WTC11 (cell line): ENCODE results near the gene OPTC. TPM values are rescaled to one million over a fixed set of nuclear protein-coding genes. Genes with fewer than 3 reads are reported as not detected.

Experiments used
- ATAC-seq: fragments of 200-7000 bp; cut with Tn5 transposase; 2 replicates; pipeline ENCODE4 v1.10.0; 2021; ENCODE audit warnings: mild to moderate bottlenecking, moderate library complexity
- CTCF ChIA-PET: fragments of 300-600 bp; sonication (Branson Sonifier 250); formaldehyde crosslinking; loops from one replicate; lab custom pipeline; 2021; ENCODE audit warnings: antibody characterized with exemption; lab: Charles Lee
- POLR2A ChIA-PET: fragments of 350-600 bp; sonication (Branson Sonifier 250); formaldehyde crosslinking; loops from one replicate; lab custom pipeline; 2021; ENCODE audit warnings: antibody characterized with exemption; lab: Charles Lee
- DNase-seq: peaks from one replicate; pipeline ENCODE4 v3.0.0; 2021; ENCODE audit warnings: low spot score
- H3K27ac Mint-ChIP-seq: 2 replicates; pipeline ENCODE4 v1.8.0; 2021; ENCODE audit warnings: mixed read lengths
- H3K27me3 Mint-ChIP-seq: 2 replicates; pipeline ENCODE4 v1.8.0; 2021; ENCODE audit warnings: low read depth, mild to moderate bottlenecking, moderate library complexity, mixed read lengths
- H3K36me3 Mint-ChIP-seq: 2 replicates; pipeline ENCODE4 v1.8.0; 2021; ENCODE audit warnings: mixed read lengths
- H3K4me1 Mint-ChIP-seq: 2 replicates; pipeline ENCODE4 v1.8.0; 2022; ENCODE audit warnings: mixed read lengths
- H3K4me3 Mint-ChIP-seq: 2 replicates; pipeline ENCODE4 v1.8.0; 2021; ENCODE audit warnings: mild to moderate bottlenecking, moderate library complexity, mixed read lengths
- H3K9me3 Mint-ChIP-seq: 2 replicates; pipeline ENCODE4 v1.8.0; 2021; ENCODE audit warnings: mixed read lengths
- EMX1 ChIP-seq: fragments of 250-450 bp; sonication (Bioruptor Pico); IDR thresholded peaks from 2 replicates; pipeline ENCODE4 v1.8.0; 2021; ENCODE audit warnings: mild to moderate bottlenecking
- FOXJ3 ChIP-seq: sonication (generic); formaldehyde crosslinking; IDR thresholded peaks from 2 replicates; pipeline ENCODE4 v1.9.0; 2021; ENCODE audit warnings: missing genetic modification reagents, mild to moderate bottlenecking, borderline replicate concordance
- GTF2I ChIP-seq: fragments of 250-450 bp; sonication (Bioruptor Pico); conservative IDR thresholded peaks from 2 replicates; pipeline ENCODE4 v1.4.0; 2021; ENCODE audit warnings: mild to moderate bottlenecking
- JUN ChIP-seq: sonication (generic); formaldehyde crosslinking; IDR thresholded peaks from 2 replicates; pipeline ENCODE4 v1.8.0; 2023; ENCODE audit warnings: mild to moderate bottlenecking, missing genetic modification reagents
- KAT7 ChIP-seq: sonication (generic); formaldehyde crosslinking; IDR thresholded peaks from 2 replicates; pipeline ENCODE4 v1.8.1; 2023; ENCODE audit warnings: missing genetic modification reagents, mild to moderate bottlenecking, borderline replicate concordance
- NR1H2 ChIP-seq: sonication (generic); formaldehyde crosslinking; IDR thresholded peaks from 2 replicates; pipeline ENCODE4 v1.9.0; 2021; ENCODE audit warnings: mild to moderate bottlenecking, moderate library complexity, missing genetic modification reagents
- NR2C2 ChIP-seq: sonication (generic); formaldehyde crosslinking; IDR thresholded peaks from 2 replicates; pipeline ENCODE4 v1.8.0; 2022; ENCODE audit warnings: mild to moderate bottlenecking, missing genetic modification reagents
- SMAD3 ChIP-seq: sonication (generic); formaldehyde crosslinking; IDR thresholded peaks from 2 replicates; pipeline ENCODE4 v1.8.0; 2022; ENCODE audit warnings: missing genetic modification reagents, mild to moderate bottlenecking, borderline replicate concordance
- TEAD1 ChIP-seq: sonication (generic); formaldehyde crosslinking; IDR thresholded peaks from 2 replicates; pipeline ENCODE4 v1.8.0; 2022; ENCODE audit warnings: mild to moderate bottlenecking, missing genetic modification reagents
- TEAD4 ChIP-seq: sonication (generic); formaldehyde crosslinking; IDR thresholded peaks from 2 replicates; pipeline ENCODE4 v1.8.0; 2022; ENCODE audit warnings: mild to moderate bottlenecking, missing genetic modification reagents
- ZBTB21 ChIP-seq: sonication (generic); formaldehyde crosslinking; IDR thresholded peaks from 2 replicates; pipeline ENCODE4 v1.8.1; 2023; ENCODE audit warnings: mild to moderate bottlenecking, missing genetic modification reagents, borderline replicate concordance
- ZNF121 ChIP-seq: sonication (generic); formaldehyde crosslinking; IDR thresholded peaks from 2 replicates; pipeline ENCODE4 v1.8.0; 2023; ENCODE audit warnings: missing genetic modification reagents
- ZNF138 ChIP-seq: sonication (generic); formaldehyde crosslinking; conservative IDR thresholded peaks from 2 replicates; pipeline ENCODE4 v1.8.1; 2022; ENCODE audit warnings: mild to moderate bottlenecking, moderate library complexity, missing genetic modification reagents
- ZNF671 ChIP-seq: fragments of 250-450 bp; sonication (Bioruptor Pico); IDR thresholded peaks from 2 replicates; pipeline ENCODE4 v1.8.0; 2021; ENCODE audit warnings: mild to moderate bottlenecking
- total RNA-seq: library from RNA; stranded (reverse); gene quantifications from 3 replicates; pipeline ENCODE4 v1.2.3, GENCODE V29; 2021
- TF ChIP-seq, protein P1 (sequence below): sonication (generic); formaldehyde crosslinking; conservative IDR thresholded peaks from 2 replicates; pipeline ENCODE4 v1.8.1; 2023; ENCODE audit warnings: mild to moderate bottlenecking, low read depth, missing genetic modification reagents, moderate library complexity
- TF ChIP-seq, protein P2 (sequence below): sonication (generic); formaldehyde crosslinking; IDR thresholded peaks from 2 replicates; pipeline ENCODE4 v1.8.0; 2022; ENCODE audit warnings: mild to moderate bottlenecking, missing genetic modification reagents
- TF ChIP-seq, protein P3 (sequence below): fragments of 250-450 bp; sonication (Bioruptor Pico); IDR thresholded peaks from 2 replicates; pipeline ENCODE4 v1.9.0; 2021; ENCODE audit warnings: mild to moderate bottlenecking, borderline replicate concordance
- TF ChIP-seq, protein P4 (sequence below): fragments of 250-450 bp; sonication (Bioruptor Pico); IDR thresholded peaks from 2 replicates; pipeline ENCODE4 v1.9.0; 2021; ENCODE audit warnings: mild to moderate bottlenecking
- TF ChIP-seq, protein P5 (sequence below): sonication (generic); formaldehyde crosslinking; IDR thresholded peaks from 2 replicates; pipeline ENCODE4 v1.8.1; 2022; ENCODE audit warnings: mild to moderate bottlenecking, moderate library complexity, missing genetic modification reagents
- TF ChIP-seq, protein P6 (sequence below): sonication (generic); formaldehyde crosslinking; IDR thresholded peaks from 2 replicates; pipeline ENCODE4 v1.8.0; 2023; ENCODE audit warnings: missing genetic modification reagents

OPTC gene
- total RNA-seq, 1 experiment from 2014 or later, result 0.55 TPM

DNA sequence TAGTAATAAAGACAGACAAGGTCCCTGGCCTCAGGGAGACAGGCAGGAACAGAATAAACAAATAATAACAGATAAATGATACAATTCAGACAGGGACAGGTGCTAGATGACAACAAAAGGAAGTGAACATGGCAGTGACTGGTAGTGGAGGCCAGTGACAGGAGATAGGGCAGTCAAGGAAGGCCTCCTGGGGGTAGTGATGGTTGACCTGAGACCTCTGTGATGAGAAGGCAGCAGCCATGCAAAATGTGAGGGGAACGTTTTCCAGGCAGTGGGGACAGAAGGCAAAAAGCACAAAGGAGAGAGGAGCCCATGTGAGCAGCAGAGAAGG lies 18.5 kb downstream of the OPTC start:
- no peaks in the 10 kb centered on the region for H3K9me3 Mint-ChIP-seq
- H3K27me3 Mint-ChIP-seq, result peaks cover 58% of the 10 kb centered on the region
- ATAC-seq (no peak), DNase-seq (no peak)
- CTCF ChIA-PET, result interaction anchor here (0.9 to 3.0 kb wide), 3 partner anchors 8 to 245 kb away, joined by 3 to 14 read pairs (median 9); no protein-coding TSS in a partner anchor
- H3K4me1 Mint-ChIP-seq, result peaks cover 65% of the 10 kb centered on the region
- TF ChIP-seq FOXJ3 (CRISPR knock-in tag), result no peak
- TF ChIP-seq, protein P1, sequence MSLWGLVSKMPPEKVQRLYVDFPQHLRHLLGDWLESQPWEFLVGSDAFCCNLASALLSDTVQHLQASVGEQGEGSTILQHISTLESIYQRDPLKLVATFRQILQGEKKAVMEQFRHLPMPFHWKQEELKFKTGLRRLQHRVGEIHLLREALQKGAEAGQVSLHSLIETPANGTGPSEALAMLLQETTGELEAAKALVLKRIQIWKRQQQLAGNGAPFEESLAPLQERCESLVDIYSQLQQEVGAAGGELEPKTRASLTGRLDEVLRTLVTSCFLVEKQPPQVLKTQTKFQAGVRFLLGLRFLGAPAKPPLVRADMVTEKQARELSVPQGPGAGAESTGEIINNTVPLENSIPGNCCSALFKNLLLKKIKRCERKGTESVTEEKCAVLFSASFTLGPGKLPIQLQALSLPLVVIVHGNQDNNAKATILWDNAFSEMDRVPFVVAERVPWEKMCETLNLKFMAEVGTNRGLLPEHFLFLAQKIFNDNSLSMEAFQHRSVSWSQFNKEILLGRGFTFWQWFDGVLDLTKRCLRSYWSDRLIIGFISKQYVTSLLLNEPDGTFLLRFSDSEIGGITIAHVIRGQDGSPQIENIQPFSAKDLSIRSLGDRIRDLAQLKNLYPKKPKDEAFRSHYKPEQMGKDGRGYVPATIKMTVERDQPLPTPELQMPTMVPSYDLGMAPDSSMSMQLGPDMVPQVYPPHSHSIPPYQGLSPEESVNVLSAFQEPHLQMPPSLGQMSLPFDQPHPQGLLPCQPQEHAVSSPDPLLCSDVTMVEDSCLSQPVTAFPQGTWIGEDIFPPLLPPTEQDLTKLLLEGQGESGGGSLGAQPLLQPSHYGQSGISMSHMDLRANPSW (CRISPR knock-in tag), result no peak
- TF ChIP-seq, protein P2, sequence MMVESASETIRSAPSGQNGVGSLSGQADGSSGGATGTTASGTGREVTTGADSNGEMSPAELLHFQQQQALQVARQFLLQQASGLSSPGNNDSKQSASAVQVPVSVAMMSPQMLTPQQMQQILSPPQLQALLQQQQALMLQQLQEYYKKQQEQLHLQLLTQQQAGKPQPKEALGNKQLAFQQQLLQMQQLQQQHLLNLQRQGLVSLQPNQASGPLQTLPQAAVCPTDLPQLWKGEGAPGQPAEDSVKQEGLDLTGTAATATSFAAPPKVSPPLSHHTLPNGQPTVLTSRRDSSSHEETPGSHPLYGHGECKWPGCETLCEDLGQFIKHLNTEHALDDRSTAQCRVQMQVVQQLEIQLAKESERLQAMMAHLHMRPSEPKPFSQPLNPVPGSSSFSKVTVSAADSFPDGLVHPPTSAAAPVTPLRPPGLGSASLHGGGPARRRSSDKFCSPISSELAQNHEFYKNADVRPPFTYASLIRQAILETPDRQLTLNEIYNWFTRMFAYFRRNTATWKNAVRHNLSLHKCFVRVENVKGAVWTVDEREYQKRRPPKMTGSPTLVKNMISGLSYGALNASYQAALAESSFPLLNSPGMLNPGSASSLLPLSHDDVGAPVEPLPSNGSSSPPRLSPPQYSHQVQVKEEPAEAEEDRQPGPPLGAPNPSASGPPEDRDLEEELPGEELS (CRISPR knock-in tag), result no peak
- no peak overlapping the region for H3K27ac Mint-ChIP-seq
- POLR2A ChIA-PET, result no interaction called here
- H3K4me3 Mint-ChIP-seq, result no peak overlapping the region
- H3K36me3 Mint-ChIP-seq, result no peaks in the 10 kb centered on the region

DNA sequence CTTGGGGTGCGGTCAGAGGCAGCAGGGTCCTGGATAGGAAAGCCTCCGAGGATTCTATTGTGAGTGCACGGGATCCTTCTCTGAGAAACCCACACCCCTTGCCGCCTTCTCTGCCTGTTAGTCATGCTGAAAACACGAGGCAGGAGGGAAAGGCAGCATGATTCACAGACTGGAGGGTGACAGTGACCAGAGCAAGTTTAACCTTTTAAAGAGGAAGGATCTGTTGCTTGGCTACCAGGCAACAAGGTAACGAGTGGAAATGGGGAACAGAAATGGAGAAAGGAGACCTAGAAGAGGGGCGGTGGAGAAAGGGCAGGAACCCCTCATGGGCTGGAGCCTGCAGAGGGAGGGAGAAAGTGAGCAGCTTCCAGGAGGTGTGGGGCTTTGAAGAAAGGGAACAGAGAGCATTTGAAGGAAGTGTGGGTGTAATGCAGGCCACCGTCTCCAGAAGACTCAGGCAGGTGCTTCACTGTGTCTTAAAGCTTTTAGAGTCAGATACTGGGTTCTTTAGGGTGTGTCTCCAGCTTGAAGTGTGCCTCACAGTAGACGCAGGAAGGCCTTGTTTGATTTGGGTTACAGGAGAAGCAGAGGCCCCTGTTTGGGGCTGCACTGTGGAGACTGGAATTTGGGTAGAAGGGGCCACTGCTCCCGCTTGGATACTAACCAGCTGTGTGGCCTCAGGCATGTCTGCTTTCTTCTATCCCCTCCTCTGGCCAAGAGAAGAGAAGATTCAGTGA lies 19.1 kb downstream of the OPTC start:
- ATAC-seq (no peak), DNase-seq (no peak)
- ChIA-PET CTCF (interaction anchor here (0.9 to 3.0 kb wide), 10 partner anchors 9 to 246 kb away, joined by 3 to 14 read pairs (median 4); partner anchors contain the start of gene ATP2B4), POLR2A (no interaction called here)
- H3K4me1 Mint-ChIP-seq, result peaks cover 64% of the 10 kb centered on the region
- no peaks in the 10 kb centered on the region for H3K36me3 Mint-ChIP-seq
- TF ChIP-seq FOXJ3 (CRISPR knock-in tag), result no peak
- TF ChIP-seq, all 79 proteins: peak for 0
- H3K9me3 Mint-ChIP-seq, result no peaks in the 10 kb centered on the region
- 0 out of 2 replicates have a peak overlapping the region, but pooled peaks have one; percentile 6 for H3K4me3 Mint-ChIP-seq
- H3K27ac Mint-ChIP-seq, result no peak overlapping the region
- H3K27me3 Mint-ChIP-seq, result peaks cover 63% of the 10 kb centered on the region

DNA sequence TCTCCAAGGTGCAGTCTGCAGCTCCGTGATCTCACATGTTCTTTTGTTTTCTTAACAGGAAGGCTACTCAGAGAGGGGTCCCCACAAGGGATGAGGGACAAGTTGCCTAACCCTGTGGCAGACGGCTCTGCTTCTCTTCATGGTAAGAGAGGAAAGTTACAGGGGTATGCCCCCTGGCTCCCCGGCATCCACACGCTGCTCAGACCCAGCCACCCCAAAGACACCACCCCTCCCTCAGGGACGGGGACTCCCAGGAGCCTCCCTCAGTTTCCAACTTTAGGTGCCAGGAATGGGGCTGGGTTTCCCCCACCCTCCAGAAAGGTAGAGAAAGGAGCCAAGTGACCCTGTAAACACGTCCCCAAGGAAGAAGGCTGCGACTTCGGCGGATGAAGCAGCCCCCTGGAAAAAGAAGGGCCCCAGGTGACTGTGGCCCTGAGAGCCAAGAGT lies 19.7 kb downstream of the OPTC start:
- Mint-ChIP-seq H3K27ac (no peak overlapping the region), H3K27me3 (peaks cover 69% of the 10 kb centered on the region)
- TF ChIP-seq EMX1 (CRISPR knock-in tag) (no peak), SMAD3 (no peak), ZNF671 (CRISPR knock-in tag) (no peak), NR1H2 (CRISPR knock-in tag) (no peak), GTF2I (CRISPR knock-in tag) (no peak), ZNF138 (no peak), ZNF121 (CRISPR knock-in tag) (no peak), TEAD4 (no peak), JUN (CRISPR knock-in tag) (no peak), TEAD1 (no peak), NR2C2 (no peak), ZBTB21 (no peak), KAT7 (no peak)
- TF ChIP-seq, protein P3, sequence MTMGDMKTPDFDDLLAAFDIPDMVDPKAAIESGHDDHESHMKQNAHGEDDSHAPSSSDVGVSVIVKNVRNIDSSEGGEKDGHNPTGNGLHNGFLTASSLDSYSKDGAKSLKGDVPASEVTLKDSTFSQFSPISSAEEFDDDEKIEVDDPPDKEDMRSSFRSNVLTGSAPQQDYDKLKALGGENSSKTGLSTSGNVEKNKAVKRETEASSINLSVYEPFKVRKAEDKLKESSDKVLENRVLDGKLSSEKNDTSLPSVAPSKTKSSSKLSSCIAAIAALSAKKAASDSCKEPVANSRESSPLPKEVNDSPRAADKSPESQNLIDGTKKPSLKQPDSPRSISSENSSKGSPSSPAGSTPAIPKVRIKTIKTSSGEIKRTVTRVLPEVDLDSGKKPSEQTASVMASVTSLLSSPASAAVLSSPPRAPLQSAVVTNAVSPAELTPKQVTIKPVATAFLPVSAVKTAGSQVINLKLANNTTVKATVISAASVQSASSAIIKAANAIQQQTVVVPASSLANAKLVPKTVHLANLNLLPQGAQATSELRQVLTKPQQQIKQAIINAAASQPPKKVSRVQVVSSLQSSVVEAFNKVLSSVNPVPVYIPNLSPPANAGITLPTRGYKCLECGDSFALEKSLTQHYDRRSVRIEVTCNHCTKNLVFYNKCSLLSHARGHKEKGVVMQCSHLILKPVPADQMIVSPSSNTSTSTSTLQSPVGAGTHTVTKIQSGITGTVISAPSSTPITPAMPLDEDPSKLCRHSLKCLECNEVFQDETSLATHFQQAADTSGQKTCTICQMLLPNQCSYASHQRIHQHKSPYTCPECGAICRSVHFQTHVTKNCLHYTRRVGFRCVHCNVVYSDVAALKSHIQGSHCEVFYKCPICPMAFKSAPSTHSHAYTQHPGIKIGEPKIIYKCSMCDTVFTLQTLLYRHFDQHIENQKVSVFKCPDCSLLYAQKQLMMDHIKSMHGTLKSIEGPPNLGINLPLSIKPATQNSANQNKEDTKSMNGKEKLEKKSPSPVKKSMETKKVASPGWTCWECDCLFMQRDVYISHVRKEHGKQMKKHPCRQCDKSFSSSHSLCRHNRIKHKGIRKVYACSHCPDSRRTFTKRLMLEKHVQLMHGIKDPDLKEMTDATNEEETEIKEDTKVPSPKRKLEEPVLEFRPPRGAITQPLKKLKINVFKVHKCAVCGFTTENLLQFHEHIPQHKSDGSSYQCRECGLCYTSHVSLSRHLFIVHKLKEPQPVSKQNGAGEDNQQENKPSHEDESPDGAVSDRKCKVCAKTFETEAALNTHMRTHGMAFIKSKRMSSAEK (CRISPR knock-in tag), result no peak
- TF ChIP-seq, protein P4, sequence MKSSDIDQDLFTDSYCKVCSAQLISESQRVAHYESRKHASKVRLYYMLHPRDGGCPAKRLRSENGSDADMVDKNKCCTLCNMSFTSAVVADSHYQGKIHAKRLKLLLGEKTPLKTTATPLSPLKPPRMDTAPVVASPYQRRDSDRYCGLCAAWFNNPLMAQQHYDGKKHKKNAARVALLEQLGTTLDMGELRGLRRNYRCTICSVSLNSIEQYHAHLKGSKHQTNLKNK (CRISPR knock-in tag), result no peak
- TF ChIP-seq, protein P5, sequence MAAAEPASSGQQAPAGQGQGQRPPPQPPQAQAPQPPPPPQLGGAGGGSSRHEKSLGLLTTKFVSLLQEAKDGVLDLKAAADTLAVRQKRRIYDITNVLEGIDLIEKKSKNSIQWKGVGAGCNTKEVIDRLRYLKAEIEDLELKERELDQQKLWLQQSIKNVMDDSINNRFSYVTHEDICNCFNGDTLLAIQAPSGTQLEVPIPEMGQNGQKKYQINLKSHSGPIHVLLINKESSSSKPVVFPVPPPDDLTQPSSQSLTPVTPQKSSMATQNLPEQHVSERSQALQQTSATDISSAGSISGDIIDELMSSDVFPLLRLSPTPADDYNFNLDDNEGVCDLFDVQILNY (CRISPR knock-in tag), result no peak
- TF ChIP-seq, protein P6, sequence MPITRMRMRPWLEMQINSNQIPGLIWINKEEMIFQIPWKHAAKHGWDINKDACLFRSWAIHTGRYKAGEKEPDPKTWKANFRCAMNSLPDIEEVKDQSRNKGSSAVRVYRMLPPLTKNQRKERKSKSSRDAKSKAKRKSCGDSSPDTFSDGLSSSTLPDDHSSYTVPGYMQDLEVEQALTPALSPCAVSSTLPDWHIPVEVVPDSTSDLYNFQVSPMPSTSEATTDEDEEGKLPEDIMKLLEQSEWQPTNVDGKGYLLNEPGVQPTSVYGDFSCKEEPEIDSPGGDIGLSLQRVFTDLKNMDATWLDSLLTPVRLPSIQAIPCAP (CRISPR knock-in tag), result no peak

More for the DNA sequence above, 19.7 kb downstream of the OPTC start:
- POLR2A ChIA-PET, result no interaction called here
- H3K36me3 Mint-ChIP-seq, result no peaks in the 10 kb centered on the region
- H3K4me1 Mint-ChIP-seq, result peaks cover 61% of the 10 kb centered on the region
- CTCF ChIA-PET, result interaction anchor here (0.9 to 3.0 kb wide), 11 partner anchors 9 to 246 kb away, joined by 3 to 14 read pairs (median 4); partner anchors contain the start of gene ATP2B4
- peak overlapping the region; percentile 60 for H3K4me3 Mint-ChIP-seq
- H3K9me3 Mint-ChIP-seq, result no peaks in the 10 kb centered on the region
- peak; percentile 5; the same call in 1 of the 2 replicates for ATAC-seq
- DNase-seq, result no peak
